ENCODE measurements around the gene UNK.

Gene UNK

GRCh38 chr17:75743625-75744206 lies 40.9 kb upstream of the UNK start:
- DNase-seq (ENCODE audit: extremely low spot score): no peak
- CTCF ChIA-PET: no interaction called here
- TF ChIP-seq SUZ12 (IDR thresholded peaks at IDR 0.05): no peak
- no peak for TF ChIP-seq TARDBP (IDR thresholded peaks at IDR 0.05)
- TF ChIP-seq LEF1 (IDR thresholded peaks at IDR 0.05; ENCODE audit: borderline replicate concordance): no peak
- TF ChIP-seq FOXA1 (IDR thresholded peaks at IDR 0.05): no peak
- TF ChIP-seq, protein P1, sequence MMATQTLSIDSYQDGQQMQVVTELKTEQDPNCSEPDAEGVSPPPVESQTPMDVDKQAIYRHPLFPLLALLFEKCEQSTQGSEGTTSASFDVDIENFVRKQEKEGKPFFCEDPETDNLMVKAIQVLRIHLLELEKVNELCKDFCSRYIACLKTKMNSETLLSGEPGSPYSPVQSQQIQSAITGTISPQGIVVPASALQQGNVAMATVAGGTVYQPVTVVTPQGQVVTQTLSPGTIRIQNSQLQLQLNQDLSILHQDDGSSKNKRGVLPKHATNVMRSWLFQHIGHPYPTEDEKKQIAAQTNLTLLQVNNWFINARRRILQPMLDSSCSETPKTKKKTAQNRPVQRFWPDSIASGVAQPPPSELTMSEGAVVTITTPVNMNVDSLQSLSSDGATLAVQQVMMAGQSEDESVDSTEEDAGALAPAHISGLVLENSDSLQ (IDR thresholded peaks at IDR 0.05): no peak
- TF ChIP-seq SP1 (IDR thresholded peaks at IDR 0.05): no peak
- TF ChIP-seq L3MBTL2 (conservative IDR thresholded peaks at IDR 0.05): no peak
- no peak for TF ChIP-seq ARNT (IDR thresholded peaks at IDR 0.05)
- TF ChIP-seq FOXM1 (IDR thresholded peaks at IDR 0.05; ENCODE audit: borderline replicate concordance): no peak
- no peak for TF ChIP-seq FOXK2 (IDR thresholded peaks at IDR 0.05)
- no peak for TF ChIP-seq ELF4 (IDR thresholded peaks at IDR 0.05)
- TF ChIP-seq ZNF384 (IDR thresholded peaks at IDR 0.05): no peak
- no peak for TF ChIP-seq CTBP1 (IDR thresholded peaks at IDR 0.05; ENCODE audit: borderline replicate concordance)
- TF ChIP-seq BHLHE40 (IDR thresholded peaks at IDR 0.05; ENCODE audit: borderline replicate concordance): no peak
- POLR2A ChIA-PET: no interaction called here

GRCh38 chr17:75748706-75749105 lies 35.9 kb upstream of the UNK start:
- TF ChIP-seq HDGF (IDR thresholded peaks at IDR 0.05; ENCODE audit: borderline replicate concordance): no peak
- TF ChIP-seq SP1 (IDR thresholded peaks at IDR 0.05): no peak
- TF ChIP-seq FOXM1 (IDR thresholded peaks at IDR 0.05; ENCODE audit: borderline replicate concordance): no peak
- TF ChIP-seq SUZ12 (IDR thresholded peaks at IDR 0.05): no peak
- TF ChIP-seq, protein P1 (IDR thresholded peaks at IDR 0.05): no peak
- no peak for TF ChIP-seq L3MBTL2 (conservative IDR thresholded peaks at IDR 0.05)
- TF ChIP-seq ZNF384 (IDR thresholded peaks at IDR 0.05): no peak
- TF ChIP-seq BHLHE40 (IDR thresholded peaks at IDR 0.05; ENCODE audit: borderline replicate concordance): no peak
- ChIA-PET CTCF (interaction anchor here (0.6 to 5.6 kb wide), 16 partner anchors 11 to 167 kb away, joined by 3 to 93 read pairs (median 4); partner anchors contain the start of genes RECQL5, SAP30BP and SMIM5), POLR2A (interaction anchor here (2.0 kb wide), 1 partner anchor 116 kb away, joined by 8 read pairs; the partner anchor contains the start of gene SMIM5)
- DNase-seq (ENCODE audit: extremely low spot score): no peak

DNA sequence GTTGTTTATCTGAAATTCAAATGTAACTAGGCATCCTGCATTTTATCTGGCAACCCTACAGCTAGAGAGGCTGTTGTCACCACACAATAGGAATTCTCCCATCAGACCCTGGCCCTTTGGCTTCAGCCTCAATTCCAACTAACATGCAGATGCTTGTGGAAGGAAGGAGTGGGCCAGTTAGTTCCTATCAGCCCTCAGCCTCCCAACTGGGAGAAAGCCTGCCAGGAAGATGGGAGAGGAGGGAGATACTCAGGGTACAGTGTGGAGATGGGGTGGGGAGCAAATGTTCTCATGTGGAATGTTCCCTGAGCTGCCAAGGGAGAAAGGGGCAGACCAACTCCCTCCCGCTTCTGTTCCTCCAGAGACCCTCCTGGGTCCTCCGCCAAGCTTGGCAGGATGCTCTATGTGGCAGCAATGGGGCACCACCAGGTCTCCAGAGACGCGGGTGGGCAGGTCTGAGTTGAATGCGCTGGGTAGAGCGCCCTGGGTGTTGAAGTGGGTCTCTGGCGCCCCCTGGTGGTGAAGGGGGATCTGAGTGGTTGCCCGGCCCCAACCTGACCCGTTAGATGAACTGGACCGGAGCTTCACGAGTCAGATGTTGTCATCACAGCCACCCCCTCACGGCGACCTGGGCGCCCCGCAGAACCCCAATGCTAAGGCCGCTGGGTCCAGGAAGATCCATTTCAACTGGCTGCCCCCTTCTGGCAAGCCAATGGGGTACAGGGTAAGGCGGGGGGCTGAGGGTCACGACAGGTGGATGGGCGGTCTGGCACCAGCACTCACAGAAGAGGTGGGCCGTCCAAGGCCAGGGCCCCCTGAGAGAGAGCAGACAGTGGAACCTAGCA lies 34.8 kb upstream of the UNK start:
- TF ChIP-seq L3MBTL2 (conservative IDR thresholded peaks at IDR 0.05) (no peak), CTBP1 (IDR thresholded peaks at IDR 0.05; ENCODE audit: borderline replicate concordance) (no peak), FOXM1 (IDR thresholded peaks at IDR 0.05; ENCODE audit: borderline replicate concordance) (no peak), SP1 (IDR thresholded peaks at IDR 0.05) (no peak), HDGF (IDR thresholded peaks at IDR 0.05; ENCODE audit: borderline replicate concordance) (no peak), LEF1 (IDR thresholded peaks at IDR 0.05; ENCODE audit: borderline replicate concordance) (no peak), SUZ12 (IDR thresholded peaks at IDR 0.05) (no peak), NFRKB (IDR thresholded peaks at IDR 0.05) (no peak), BHLHE40 (IDR thresholded peaks at IDR 0.05; ENCODE audit: borderline replicate concordance) (no peak), FOXA1 (IDR thresholded peaks at IDR 0.05) (no peak), ZNF384 (IDR thresholded peaks at IDR 0.05) (no peak), FOXK2 (IDR thresholded peaks at IDR 0.05) (no peak), ELF4 (IDR thresholded peaks at IDR 0.05) (no peak), ARNT (IDR thresholded peaks at IDR 0.05) (no peak), TARDBP (IDR thresholded peaks at IDR 0.05) (no peak)
- TF ChIP-seq, protein P1 (IDR thresholded peaks at IDR 0.05): no peak
- POLR2A ChIA-PET: interaction anchor here (0.8 to 2.1 kb wide), 6 partner anchors 27 to 117 kb away, joined by 3 to 8 read pairs (median 3); partner anchors contain the start of genes RECQL5, SAP30BP, SMIM5 and UNK
- DNase-seq (ENCODE audit: extremely low spot score): peak; percentile 85
- CTCF ChIA-PET: interaction anchor here (0.6 to 5.6 kb wide), 32 partner anchors 10 to 876 kb away, joined by 3 to 93 read pairs (median 4); partner anchors contain the start of genes GALK1, RECQL5, SAP30BP and SMIM5

GRCh38 chr17:75750661-75751423 lies 33.8 kb upstream of the UNK start:
- POLR2A ChIA-PET: interaction anchor here (0.8 to 2.1 kb wide), 5 partner anchors 26 to 118 kb away, joined by 3 to 8 read pairs (median 4); partner anchors contain the start of gene SMIM5
- CTCF ChIA-PET: interaction anchor here (0.6 to 5.6 kb wide), 15 partner anchors 9 to 160 kb away, joined by 3 to 93 read pairs (median 4); partner anchors contain the start of genes GALK1 and SMIM5
- no peak for TF ChIP-seq FOXM1 (IDR thresholded peaks at IDR 0.05; ENCODE audit: borderline replicate concordance)
- no peak for TF ChIP-seq SUZ12 (IDR thresholded peaks at IDR 0.05)
- TF ChIP-seq ZNF384 (IDR thresholded peaks at IDR 0.05): no peak
- TF ChIP-seq HDGF (IDR thresholded peaks at IDR 0.05; ENCODE audit: borderline replicate concordance): no peak
- no peak for TF ChIP-seq NFRKB (IDR thresholded peaks at IDR 0.05)
- no peak for TF ChIP-seq FOXA1 (IDR thresholded peaks at IDR 0.05)
- no peak for TF ChIP-seq CTBP1 (IDR thresholded peaks at IDR 0.05; ENCODE audit: borderline replicate concordance)
- no peak for TF ChIP-seq SP1 (IDR thresholded peaks at IDR 0.05)
- TF ChIP-seq L3MBTL2 (conservative IDR thresholded peaks at IDR 0.05): no peak
- TF ChIP-seq, protein P1 (IDR thresholded peaks at IDR 0.05): no peak
- no peak for TF ChIP-seq TARDBP (IDR thresholded peaks at IDR 0.05)
- TF ChIP-seq ELF4 (IDR thresholded peaks at IDR 0.05): no peak
- no peak for TF ChIP-seq LEF1 (IDR thresholded peaks at IDR 0.05; ENCODE audit: borderline replicate concordance)

More at GRCh38 chr17:75750661-75751423, 33.8 kb upstream of the UNK start:
- DNase-seq (ENCODE audit: extremely low spot score): no peak

All from HEK293T (cell line).